Measurements from ENCODE around the gene ARHGAP26.

ARHGAP26 gene, protein sequence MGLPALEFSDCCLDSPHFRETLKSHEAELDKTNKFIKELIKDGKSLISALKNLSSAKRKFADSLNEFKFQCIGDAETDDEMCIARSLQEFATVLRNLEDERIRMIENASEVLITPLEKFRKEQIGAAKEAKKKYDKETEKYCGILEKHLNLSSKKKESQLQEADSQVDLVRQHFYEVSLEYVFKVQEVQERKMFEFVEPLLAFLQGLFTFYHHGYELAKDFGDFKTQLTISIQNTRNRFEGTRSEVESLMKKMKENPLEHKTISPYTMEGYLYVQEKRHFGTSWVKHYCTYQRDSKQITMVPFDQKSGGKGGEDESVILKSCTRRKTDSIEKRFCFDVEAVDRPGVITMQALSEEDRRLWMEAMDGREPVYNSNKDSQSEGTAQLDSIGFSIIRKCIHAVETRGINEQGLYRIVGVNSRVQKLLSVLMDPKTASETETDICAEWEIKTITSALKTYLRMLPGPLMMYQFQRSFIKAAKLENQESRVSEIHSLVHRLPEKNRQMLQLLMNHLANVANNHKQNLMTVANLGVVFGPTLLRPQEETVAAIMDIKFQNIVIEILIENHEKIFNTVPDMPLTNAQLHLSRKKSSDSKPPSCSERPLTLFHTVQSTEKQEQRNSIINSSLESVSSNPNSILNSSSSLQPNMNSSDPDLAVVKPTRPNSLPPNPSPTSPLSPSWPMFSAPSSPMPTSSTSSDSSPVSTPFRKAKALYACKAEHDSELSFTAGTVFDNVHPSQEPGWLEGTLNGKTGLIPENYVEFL

DNA sequence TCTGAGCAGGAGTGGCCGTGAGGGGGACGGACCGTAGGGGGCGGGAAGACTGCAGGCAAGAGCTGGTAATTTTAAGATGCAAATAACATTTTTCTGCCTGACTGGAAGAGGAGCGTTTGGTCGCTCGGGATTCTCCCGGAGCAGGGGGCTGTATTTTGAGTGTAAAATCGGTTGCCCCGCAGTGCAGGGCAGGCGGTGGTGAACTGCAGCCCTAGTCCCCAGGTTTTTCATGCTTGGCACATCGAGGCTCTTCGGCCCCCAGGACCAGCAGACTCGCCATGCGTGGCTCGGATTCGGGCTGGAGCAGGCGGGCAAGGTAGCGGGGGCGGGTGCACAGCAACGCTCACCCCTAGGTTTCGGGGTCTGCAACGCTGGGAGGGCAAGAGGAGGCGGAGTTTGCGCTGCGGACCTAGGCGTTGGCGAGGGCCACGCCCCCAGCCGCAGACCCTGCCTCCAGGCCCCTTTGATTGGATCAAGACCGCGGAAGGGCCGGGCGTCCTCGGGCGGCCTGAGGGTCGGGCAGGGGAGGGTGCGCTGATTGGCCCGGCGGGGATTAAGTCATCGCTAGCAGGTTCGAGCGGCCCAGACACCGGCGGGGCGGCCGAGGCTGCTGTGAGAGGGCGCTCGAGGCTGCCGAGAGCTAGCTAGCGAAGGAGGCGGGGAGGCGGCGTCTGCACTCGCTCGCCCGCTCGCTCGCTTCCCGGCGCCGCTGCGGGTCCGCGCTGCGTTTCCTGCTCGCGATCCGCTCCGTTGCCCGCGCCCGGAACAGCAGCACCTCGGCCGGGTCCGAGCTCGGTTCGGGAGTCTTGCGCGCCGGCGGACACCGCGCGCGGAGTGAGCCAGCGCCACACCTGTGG, at the start of gene ARHGAP26:
Gene ARHGAP26 (plus strand): TSS at position 585 of the 857 bp plus-strand sequence. CDS start 385 bp downstream, outside the sequence.
- DNase-seq (ENCODE audit: low read depth, low spot score): peak; percentile 81

DNA sequence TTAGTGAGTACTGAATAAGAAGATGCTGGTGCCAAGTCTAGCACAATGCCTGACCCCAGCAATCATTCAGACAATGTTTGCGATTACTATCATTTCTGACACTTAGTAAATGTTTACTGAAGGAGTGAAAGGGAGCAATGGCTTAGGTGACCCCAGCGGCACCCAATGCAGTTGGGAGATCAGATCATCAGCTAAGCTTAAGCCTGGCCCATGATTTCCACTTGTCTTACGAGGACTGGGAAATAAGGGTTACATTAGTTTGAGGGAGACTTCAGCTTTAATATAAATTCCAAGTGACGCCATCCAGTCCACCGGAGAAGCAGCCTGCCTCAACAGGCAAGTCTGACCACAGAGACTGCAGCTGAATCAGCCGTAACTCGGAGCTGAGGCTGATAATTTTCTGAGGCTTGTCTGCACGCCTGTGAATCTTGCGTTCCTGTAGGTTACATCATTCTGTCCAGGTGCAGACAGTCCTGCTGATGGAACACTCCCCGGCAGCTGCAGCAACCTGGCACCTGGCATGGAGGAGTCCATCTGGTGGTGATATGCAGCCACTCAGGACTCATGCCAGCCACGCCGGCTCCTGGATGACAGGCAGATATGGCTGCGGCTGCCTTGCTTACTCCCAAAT, 49.4 kb upstream of the ARHGAP26 start:
- no peak for DNase-seq (ENCODE audit: low read depth, low spot score)

DNA sequence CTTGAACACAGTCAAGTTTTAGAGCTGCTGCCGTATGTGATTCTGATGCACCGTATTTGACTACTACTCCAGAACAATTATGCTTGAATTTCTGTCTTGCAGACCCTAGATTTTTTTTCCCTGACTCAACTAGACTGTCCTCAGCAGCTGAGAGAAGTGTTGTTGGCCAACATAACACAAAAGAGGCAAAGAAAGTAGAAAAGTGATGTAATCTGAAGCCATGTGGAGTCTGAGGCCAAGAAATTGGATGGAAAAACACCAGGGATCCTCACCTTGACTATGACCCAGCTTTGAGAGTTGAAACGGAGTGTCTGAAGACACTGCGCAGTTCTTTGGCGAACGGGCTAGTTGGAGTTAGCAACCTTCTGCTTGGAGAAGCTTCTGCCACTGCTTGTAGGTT, 48.0 kb upstream of the ARHGAP26 start:
- no peak for DNase-seq (ENCODE audit: low read depth, low spot score)

DNA sequence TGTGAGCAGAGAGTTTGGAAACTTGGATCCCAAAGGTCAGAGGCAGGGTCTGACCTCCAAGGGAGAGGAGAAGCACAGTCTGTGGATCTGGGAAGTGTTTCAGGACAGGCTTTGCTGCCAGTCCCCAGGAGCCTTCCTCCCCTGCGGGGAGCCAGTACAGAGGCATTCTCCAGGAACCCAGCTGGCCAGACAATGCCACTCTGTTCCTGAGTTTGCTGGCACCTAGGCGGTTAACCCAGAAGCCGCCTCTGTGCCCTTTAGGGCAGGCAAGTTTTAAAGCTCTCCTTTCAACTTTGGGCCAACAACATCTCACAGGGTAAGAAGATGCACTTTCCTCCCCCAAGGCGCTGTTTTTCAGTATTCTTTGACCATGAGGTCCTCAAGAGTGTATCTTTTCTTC, 47.3 kb upstream of the ARHGAP26 start:
- no peak for DNase-seq (ENCODE audit: low read depth, low spot score)

DNA sequence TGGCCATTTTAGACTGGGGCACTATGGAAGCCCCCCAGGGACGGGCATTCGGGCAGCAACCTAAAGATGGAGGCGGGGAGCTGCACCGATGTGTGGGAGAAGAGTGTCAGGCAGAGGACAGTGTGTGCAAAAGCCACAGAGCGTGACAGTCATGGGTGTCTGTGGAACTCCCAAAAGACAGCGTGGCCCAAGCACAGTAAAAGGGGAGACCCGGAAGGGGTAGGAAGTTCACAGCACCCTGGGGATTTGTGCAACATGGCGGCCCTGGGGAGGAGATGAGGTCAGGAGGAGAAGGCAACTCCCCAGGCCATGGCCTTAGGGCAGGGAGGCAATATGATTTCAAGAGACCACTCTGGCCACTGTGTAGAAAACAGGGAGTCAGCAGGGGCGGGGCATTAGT, 45.4 kb upstream of the ARHGAP26 start:
- DNase-seq (ENCODE audit: low read depth, low spot score): no peak

DNA sequence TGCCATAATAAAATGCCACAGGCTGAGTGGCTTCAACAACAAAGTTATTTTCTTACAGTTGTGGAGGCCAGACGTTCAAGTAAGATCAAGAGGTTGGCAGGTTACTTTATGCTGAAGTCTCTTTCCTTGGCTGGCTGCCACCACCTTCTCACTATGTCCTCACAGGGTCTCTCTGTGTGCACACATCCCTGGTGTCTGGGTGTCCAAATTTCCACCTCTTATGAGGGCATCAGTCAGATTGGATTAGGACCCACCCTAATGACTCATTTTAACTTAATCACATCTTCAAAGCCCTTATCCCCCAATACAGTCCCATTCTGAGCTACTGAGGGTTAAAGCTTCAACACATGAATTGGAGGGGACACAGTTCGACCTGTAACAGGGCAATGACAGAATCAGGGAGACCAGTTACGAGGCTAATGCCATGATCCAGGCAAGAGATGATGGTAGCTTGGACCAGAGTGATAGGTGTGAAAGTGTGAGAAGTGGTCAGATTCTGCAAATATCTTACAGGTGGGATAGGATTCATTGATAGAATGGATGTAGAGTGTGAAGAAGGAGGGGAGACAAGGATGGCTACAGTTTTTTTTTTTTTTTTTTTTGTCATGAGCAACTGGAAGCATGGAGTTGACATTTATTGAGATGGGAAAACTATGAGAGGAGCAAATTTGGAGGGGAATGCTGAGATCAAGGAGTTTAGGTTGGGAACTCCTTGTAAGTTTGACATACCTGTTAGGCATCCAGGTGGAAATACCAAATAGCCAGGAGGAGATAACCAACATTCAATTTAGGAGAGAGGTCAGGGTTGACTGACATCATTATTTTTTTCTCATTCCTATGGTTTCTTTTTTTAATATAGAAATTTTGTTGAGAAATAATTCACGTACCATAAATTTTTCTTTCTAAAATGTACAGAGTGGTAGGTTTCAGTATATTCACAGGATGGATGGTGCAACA, 44.7 kb upstream of the ARHGAP26 start:
- no peak for DNase-seq (ENCODE audit: low read depth, low spot score)

DNA sequence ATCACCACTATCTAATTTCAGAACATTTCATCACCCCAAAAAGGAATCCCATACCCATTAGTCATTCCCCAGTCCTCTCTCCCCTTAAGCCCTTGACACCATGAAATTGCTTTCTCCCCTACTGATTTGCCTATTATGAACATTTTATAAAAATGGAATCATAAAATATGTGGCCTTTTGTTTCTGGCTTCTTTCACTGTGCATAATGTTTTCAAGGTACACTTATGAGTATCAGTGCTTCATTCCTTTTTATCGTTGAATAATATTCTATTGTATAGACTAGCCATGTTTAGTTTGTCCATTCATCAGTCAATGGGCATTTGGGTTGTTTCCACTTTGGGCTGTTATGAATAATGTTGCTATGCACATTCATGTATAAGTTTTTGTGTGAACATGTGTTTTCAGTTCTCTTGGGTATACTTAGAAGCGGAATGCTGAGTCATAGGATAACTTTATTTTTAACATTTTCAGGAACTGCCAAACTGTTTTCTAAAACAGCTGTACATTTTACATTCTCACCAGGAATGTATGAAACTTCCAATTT, 43.9 kb upstream of the ARHGAP26 start:
- DNase-seq (ENCODE audit: low read depth, low spot score): no peak

DNA sequence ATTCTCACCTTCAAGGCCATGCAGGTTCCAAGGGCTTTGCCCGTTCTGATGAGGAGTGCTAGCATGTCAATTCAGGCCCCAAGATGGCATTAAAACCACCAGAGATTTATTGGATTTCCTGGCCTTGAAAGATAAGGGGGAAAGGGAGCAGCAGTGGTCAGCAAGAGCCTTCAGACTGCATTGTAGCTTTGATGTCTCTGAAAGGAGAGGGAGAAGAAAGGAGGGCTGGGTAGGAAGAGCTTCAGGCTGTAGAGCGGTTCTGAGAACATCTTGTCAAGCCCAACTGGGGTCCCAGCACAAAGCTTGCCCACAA, 42.5 kb upstream of the ARHGAP26 start:
- DNase-seq (ENCODE audit: low read depth, low spot score): no peak

DNA sequence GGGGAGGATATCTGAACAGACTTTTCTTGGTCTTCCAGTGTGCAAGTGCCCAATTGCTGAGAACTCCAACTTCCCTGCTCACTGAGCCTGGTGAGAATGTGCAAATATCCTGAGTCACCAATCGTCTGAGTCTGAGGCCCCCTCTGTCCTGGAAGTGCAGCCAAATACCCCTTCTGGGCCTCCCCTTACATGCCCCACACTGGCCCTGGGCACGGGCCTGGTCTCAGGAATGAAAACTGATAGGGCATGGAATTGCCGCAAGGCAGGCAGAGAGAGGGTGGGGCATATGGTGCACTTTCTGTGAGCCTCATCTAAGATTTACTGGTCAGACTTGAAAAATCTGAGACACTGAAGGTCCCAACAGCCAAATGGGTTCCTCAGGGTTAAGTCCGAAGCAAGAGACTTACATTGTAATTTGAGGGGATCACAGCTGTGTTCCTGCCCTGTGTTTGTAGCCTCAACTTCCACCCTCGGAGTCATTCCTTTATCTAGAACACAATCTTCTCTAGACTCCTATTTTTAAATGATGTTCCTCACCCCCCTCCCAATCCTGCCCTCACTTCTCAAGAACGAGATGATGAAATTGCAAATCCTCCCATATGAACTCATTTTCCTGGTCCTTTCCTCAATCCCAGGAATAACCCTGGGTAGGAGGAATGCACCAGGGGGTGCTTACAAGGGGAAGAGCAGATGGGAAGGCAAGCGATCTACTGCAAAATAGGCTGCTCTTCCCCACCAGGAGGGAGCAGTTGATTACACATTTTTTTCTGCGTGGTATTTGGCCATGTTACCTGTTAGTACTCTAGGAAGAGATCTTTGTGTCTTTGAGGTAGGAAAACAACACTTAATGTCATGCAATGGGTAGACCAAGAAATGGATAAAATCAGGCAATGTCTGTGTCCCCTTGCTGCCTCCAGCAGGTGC, 34.6 kb upstream of the ARHGAP26 start:
- DNase-seq (ENCODE audit: low read depth, low spot score): no peak

DNA sequence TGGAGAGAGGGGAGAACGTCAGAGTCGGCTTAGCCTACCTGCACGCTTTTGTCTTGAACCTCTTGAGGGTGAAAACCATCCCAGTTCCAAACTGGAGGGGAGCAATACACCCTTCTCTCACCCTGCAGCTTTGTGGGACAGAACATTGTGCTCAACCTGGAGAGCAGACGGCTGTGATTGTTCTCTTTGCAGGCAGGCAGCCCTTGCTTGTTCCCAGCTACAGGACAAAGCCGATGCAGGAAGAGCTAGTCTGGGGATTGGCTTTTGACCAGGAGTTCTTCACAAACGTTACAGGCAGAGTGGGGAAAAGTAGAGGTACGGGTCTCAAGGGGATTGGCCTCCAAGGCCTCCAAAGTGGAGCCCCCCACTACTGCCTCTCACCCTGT, 33.9 kb upstream of the ARHGAP26 start:
- no peak for DNase-seq (ENCODE audit: low read depth, low spot score)

DNA sequence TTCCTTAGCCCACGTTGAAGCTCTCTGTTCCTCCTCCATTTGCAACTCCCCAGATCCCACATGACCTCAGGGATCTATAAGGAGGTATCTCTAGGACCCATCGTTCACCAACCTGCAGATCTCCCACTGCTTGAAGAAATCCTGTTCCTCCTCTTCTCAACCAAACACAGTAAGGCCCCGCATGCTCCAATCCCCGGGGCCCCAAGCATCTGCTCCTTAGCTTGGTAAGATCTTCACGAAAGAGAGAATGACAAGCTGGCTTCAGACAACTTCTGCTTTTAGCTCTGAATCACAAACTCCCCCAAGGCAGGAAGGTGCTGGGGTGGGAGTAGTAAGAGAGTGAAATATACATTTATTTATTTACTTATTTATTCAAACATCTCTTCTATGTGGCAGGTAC, 33.0 kb upstream of the ARHGAP26 start:
- no peak for DNase-seq (ENCODE audit: low read depth, low spot score)

DNA sequence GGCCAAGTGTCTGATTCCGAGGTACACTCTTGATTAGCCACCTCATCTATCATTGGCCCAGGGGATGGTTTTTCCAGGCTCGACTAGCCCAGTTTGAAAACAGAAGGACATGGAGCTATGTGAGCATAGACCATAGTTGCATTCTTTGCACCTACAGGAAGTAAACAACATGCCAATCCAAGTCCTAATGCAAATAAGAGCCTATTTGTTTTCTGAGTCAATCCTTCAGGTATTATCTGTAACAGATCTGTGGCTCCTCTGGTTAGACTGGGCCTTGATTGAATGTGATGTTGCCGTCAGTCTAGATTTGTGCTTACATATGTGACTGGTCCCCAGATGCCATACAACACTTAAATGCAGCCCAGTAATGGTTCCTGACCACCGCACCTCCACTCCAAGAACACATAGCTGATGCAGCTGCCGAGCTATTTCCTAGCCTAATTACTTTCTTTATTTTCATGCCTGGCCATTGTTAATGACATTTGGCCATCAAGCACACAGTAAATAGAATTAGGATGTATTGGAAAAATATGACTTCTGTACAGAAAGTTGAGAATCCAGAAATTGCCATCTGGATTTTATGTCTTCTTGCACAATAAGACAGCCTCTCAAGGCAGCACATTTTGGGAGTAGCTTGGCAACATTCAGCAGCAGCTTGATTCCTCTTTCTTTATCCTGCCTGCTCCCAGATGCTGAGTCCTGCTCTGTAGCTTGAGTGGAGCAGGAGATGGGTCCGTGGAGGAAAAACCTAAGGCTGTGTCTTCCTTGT, 29.5 kb upstream of the ARHGAP26 start:
- DNase-seq (ENCODE audit: low read depth, low spot score): no peak

DNA sequence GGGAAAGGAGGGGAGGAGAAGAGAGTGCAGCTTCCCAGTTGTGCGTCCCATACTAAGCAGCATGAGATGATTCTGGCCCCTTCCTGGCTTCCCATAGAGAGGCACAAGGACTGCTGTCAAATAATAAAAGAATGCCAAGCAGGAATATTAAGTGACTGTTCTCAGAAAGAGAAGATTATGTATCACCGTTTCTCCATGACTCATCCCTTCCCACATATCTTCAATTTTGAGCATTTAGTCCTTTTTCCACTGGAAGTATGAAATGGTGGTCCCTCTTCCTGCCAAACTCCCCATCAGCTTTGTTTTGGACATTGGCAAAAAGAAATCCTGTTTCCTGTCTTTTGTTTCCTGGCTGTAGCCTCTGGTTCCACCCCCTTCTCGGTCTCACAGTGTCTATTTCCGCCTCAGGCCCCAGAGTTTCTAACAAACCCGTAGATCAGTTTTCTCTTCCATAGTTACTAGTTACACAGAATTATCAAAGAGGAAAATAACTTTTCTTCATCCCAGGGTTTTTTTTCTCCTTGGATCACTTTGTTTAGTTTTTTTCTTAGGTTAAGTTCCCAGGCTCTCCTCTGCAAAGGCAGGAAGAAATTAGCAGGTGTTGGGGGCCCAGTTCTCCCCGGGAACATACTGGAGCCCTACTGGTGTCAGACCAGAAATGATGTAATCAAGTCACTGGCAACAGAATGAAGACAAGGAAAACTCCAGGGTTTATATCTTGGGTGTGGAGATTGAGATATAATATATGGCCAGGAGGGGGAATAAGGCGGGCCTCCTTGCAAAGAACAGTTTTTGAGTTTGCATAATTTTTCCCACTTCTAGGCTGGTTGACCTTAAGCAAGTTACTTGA, 26.4 kb upstream of the ARHGAP26 start:
- no peak for DNase-seq (ENCODE audit: low read depth, low spot score)

DNA sequence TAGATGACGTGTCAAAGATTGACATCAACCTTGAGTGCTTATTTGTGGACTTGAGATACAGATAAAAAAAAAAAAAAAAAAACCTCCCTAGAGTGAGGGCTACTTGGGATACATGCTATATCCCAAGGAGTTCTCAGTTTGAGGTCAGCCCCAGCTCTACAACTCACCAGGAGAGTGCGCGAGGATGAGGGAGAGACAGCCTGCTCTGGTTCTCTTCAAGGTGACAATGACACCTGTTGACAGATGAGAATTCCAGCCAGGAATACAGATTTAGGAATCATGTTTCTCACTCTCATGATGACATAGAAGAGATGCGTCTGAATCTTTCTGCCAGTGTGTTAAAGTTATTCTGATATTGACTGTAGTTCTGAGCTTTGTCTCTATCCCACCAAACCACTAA, 24.9 kb upstream of the ARHGAP26 start:
- DNase-seq (ENCODE audit: low read depth, low spot score): no peak

DNA sequence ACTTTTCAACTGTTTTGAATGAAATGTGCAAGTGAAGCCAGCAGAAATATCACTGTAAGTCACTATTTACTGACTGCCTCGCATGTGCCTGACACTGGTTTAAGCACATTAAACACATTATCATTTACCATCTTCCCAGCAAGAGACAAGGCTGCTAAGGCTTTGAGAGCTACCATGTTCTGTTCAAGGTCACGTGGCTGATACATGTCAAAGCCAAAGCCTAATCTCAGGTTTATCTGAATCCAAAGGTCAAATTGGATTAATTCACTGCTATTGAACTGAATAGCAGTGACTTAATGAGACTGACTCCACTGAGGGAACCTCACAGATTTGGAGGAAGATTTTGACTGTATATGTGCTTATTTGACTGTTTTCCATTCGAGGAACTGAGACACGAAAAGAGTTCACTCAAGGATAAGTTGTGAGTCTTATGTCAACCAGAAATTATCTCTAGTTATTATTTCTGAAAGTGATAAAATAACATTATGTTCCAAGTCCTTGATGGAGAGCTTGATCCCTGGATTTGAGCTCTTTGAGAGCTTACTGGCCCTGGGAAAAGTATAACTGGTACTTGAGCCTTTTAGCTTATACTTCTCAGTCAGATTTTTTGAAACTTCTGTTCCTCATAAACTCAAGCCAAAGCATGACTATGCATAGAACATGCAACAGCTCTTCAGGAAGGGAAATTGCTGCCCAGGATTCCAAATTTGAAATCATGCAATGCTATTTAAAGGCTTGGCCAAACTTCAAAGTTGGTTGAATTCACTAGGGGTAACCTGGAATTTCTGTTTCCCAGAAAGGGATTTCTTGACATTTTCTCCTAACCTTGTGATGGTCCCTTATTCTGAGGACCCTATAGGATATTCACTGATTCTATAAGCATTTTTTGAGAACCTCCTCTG, 23.4 kb upstream of the ARHGAP26 start:
- DNase-seq (ENCODE audit: low read depth, low spot score): no peak

DNA sequence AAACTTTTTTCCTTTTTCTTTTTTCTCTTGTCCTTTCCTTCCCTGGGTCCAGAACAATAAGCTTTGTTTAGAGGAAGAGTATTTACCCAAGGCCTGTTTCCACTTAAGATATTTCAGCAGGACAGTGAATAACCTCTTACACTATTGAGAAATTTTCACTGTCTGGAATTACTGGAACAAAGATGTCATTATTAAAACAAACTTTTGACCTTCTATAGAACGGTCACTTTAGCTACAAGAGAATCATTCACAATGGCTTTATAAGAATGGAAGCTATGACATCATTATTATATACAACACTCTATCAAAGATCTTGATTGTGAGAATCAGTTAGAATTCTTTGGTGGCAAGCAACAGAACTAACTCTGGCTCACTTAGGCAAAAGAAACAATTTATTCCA, 22.0 kb upstream of the ARHGAP26 start:
- no peak for DNase-seq (ENCODE audit: low read depth, low spot score)
